Ishikawa (cell line): ENCODE results near the gene RYR1.

Experiments
- CEBPB ChIP-seq: IDR thresholded peaks from 2 replicates; pipeline ENCODE4 v1.6.1; 2012
- CREB1 ChIP-seq: IDR thresholded peaks from 2 replicates; pipeline ENCODE4 v1.6.1; 2012; ENCODE audit warnings: low read depth
- EGR1 ChIP-seq: IDR thresholded peaks from 2 replicates; pipeline ENCODE4 v1.6.1; 2012
- EP300 ChIP-seq: IDR thresholded peaks from 2 replicates; pipeline ENCODE4 v1.6.1; 2012; ENCODE audit warnings: borderline replicate concordance
- FOXM1 ChIP-seq: IDR thresholded peaks from 2 replicates; pipeline ENCODE4 v1.6.1; 2012; ENCODE audit warnings: low read depth, borderline replicate concordance
- MAX ChIP-seq: IDR thresholded peaks from 2 replicates; pipeline ENCODE4 v1.6.1; 2012
- NFIC ChIP-seq: IDR thresholded peaks from 2 replicates; pipeline ENCODE4 v1.6.1; 2012
- RAD21 ChIP-seq: IDR thresholded peaks from 2 replicates; pipeline ENCODE4 v1.6.1; 2012; ENCODE audit warnings: low read depth
- REST ChIP-seq: IDR thresholded peaks from 2 replicates; pipeline ENCODE4 v1.6.1; 2012; ENCODE audit warnings: low read depth, mild to moderate bottlenecking
- TAF1 ChIP-seq: IDR thresholded peaks from 2 replicates; pipeline ENCODE4 v1.6.1; 2012; ENCODE audit warnings: low read depth, mild to moderate bottlenecking
- TCF12 ChIP-seq: IDR thresholded peaks from 2 replicates; pipeline ENCODE4 v1.6.1; 2012; ENCODE audit warnings: low read depth
- TEAD4 ChIP-seq: IDR thresholded peaks from 2 replicates; pipeline ENCODE4 v1.6.1; 2012
- YY1 ChIP-seq: IDR thresholded peaks from 2 replicates; pipeline ENCODE4 v1.6.1; 2012; ENCODE audit warnings: low read depth
- ZBTB7A ChIP-seq: IDR thresholded peaks from 2 replicates; pipeline ENCODE4 v1.6.1; 2012; ENCODE audit warnings: low read depth
- TF ChIP-seq, protein P1 (sequence below): IDR thresholded peaks from 2 replicates; pipeline ENCODE4 v1.6.1; 2012

The RYR1 gene

DNA sequence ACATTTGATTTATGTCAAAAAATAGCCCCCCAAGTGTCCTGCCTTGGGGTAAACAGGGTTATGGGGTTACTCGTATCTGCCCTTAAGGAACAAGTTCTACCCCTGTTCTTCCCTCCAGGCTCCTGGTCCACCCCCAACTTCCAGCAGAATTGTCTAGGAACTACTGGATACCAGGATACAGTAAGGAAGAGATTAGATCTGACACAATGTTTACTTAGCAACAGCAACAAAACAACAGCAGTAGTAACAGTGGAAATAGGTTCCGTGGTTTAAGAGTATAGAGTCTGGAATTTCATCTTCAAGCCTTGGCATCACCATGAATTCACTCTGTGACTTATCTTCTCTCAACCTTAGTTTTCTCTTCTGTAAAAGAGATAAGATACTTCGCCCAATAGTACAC lies 32.3 kb upstream of the RYR1 start:
- TF ChIP-seq TCF12: no peak
- TF ChIP-seq MAX: no peak
- no peak for TF ChIP-seq RAD21
- TF ChIP-seq TEAD4: no peak
- TF ChIP-seq REST: no peak
- TF ChIP-seq EP300: no peak
- no peak for TF ChIP-seq FOXM1
- TF ChIP-seq ZBTB7A: no peak
- no peak for TF ChIP-seq YY1
- TF ChIP-seq TAF1: no peak
- no peak for TF ChIP-seq CREB1
- TF ChIP-seq EGR1: no peak
- no peak for TF ChIP-seq NFIC
- TF ChIP-seq, protein P1, sequence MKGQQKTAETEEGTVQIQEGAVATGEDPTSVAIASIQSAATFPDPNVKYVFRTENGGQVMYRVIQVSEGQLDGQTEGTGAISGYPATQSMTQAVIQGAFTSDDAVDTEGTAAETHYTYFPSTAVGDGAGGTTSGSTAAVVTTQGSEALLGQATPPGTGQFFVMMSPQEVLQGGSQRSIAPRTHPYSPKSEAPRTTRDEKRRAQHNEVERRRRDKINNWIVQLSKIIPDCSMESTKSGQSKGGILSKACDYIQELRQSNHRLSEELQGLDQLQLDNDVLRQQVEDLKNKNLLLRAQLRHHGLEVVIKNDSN: no peak
- no peak for TF ChIP-seq CEBPB

DNA sequence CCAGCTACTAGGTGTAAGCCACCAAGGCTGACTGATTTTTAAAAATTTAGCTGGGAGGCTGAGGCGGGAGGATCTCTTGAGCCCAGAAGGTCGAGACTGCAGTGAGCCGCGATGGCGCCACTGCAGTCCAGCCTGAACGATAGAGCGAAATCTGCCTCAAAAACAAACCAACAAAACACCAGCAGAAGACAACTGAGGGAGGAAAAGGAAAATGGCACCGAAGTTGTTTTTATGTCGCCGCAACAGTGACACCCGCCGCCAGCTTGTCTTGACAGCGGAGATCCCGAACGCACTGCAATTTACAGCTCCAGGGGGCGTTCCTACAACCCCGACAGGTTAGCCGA lies 30.9 kb upstream of the RYR1 start:
- TF ChIP-seq TAF1 (no peak), YY1 (no peak), CREB1 (no peak), TCF12 (no peak), NFIC (no peak), CEBPB (no peak), EGR1 (no peak), RAD21 (no peak)
- TF ChIP-seq, protein P1: no peak

- no peak for TF ChIP-seq REST
- TF ChIP-seq YY1: peak; percentile 71
- TF ChIP-seq ZBTB7A: peak; percentile 91
- TF ChIP-seq EGR1: peak; percentile 95
- TF ChIP-seq TEAD4: no peak
- TF ChIP-seq, protein P1: no peak
- TF ChIP-seq EP300: no peak
- no peak for TF ChIP-seq CEBPB
- TF ChIP-seq TCF12: 0 out of 2 replicates have a peak, but pooled peaks have one; percentile 29
- TF ChIP-seq TAF1: peak; percentile 81; the same call in 1 of the 2 replicates
- TF ChIP-seq MAX: peak; percentile 62
- TF ChIP-seq CREB1: no peak
- no peak for TF ChIP-seq FOXM1
- no peak for TF ChIP-seq NFIC
- peak; percentile 83 for TF ChIP-seq RAD21
These were observed 30.4 kb upstream of the RYR1 start, which contains the start of gene FAM98C for GRCh38 chr19:38402967-38403674. FAM98C (plus strand) TSS chr19:38403093; CDS start chr19:38403154, 61 bp downstream.

DNA sequence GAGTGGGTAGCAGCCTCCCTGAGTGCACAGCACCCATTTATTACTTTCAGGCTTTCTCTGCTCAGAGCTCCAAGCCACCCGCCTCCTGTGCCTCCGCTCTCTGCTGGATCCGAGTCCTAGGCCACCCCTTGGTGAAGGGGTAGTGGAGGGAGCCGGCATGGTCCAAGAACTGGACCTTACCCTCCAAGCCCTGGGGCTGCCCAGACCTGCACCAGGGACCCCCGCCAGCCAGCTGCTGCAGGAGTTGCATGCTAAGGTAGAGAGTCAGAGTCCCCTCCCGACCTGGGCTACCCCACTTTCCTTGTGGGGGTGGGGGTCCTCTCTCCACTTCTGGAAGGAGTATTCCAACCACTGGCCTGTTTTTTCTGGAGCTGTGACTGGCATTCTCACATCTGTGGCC lies 28.6 kb upstream of the RYR1 start:
- TF ChIP-seq EGR1 (no peak), NFIC (no peak), ZBTB7A (no peak), REST (no peak), TCF12 (no peak), TEAD4 (no peak), EP300 (no peak), RAD21 (no peak), CREB1 (no peak), TAF1 (no peak), MAX (no peak), YY1 (no peak), FOXM1 (no peak), CEBPB (no peak)
- TF ChIP-seq, protein P1: no peak
